ENCODE data around the gene CNTNAP2.

- TF ChIP-seq CTCF (IDR thresholded peaks at IDR 0.05) (no peak), POLR2A (IDR thresholded peaks at IDR 0.05) (no peak)
Observed at GRCh38 chr7:147756300-147756699, 1639.7 kb downstream of the CNTNAP2 start.

Measured in lower leg skin (tissue), 3 donors.